ENCODE data around the gene SSRP1. TPM values are rescaled to one million over a fixed set of nuclear protein-coding genes. Genes with fewer than 3 reads are reported as not detected.

The SSRP1 gene
- total and polyA plus RNA-seq, 3 experiments from 2014 or later: 44.5 to 314 (median 308) TPM

DNA sequence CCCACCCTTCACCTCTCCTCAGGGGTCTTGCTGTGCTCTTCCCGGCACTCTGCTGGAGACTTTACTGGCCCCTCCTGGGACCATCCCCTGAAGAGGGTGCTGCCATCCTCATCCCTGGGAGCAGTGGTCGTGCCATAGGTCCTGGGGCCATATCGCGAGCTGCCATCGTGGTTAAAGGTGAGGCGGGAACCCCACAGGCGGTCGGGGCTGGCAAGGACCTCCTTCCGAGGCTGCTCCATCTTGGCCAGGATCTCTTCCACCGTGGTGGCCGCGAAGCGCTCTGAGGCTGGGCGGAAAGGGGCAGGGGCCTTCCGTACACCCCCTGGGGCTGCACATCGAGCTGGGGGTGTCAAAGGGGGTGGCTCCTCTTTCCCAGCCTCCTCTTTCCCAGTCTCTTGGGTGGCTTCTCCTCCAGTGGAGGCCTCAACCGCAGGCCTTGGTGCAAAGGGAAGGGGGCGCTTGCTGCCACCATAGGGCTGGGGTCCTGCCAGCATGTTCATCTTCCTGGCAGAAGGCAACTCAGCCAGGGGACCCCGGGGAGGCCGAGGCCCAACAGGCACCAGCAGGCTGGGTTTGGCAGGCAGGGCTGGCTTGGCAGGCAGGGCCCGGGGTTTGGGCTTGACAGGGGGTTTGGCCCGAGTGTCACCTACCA lies 15.5 kb downstream of the SSRP1 start:
- peaks cover 15 to 29% (median 19%) of the 10 kb centered on the region in 3 donors for H3K4me1 Mint-ChIP-seq
- no peak overlapping the region for H3K27ac Mint-ChIP-seq
- DNase-seq: no peak
- no peak overlapping the region for H3K4me3 ChIP-seq (ENCODE audit: low read length)
- H3K36me3 ChIP-seq (ENCODE audit: insufficient read depth, low read length): peaks cover 10% of the 10 kb centered on the region
- H3K27me3 ChIP-seq (ENCODE audit: insufficient read depth, low read length, poor library complexity, severe bottlenecking): no peaks in the 10 kb centered on the region
- H3K9me3 Mint-ChIP-seq: no peaks in the 10 kb centered on the region
- no peak overlapping the region for H3K27ac ChIP-seq (ENCODE audit: low read depth, low read length)
- H3K4me1 ChIP-seq (ENCODE audit: insufficient read depth, low read length): peaks cover 6% of the 10 kb centered on the region
- no peaks in the 10 kb centered on the region for H3K9me3 ChIP-seq (ENCODE audit: low read length)
- H3K4me3 Mint-ChIP-seq: no peak overlapping the region
- peaks cover 0 to 2% of the 10 kb centered on the region in 2 donors for H3K27me3 Mint-ChIP-seq
- H3K36me3 Mint-ChIP-seq: peaks cover 0 to 7% (median 1%) of the 10 kb centered on the region in 3 donors
- ChIA-PET CTCF (no interaction called here), POLR2A (no interaction called here)

DNA sequence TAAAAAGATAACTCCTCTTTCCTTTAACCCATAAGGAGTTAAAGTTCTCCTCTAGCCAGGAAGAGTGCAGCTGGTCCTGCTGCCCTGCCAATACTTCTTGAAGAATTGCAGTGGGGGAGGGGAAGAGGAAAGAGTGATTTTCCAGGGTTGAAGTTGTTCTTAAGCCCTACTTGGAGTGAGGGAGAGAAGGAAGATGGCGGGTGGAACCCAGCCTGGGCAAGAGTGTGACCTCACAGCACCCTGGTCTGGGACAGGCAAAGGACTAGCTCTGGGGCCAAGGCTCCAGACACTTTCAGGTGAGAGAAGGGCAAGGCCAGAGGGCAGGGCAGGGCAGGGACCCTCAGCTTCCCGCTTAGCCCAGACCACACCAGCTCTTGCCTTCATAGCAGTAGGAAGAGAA lies 17.5 kb downstream of the SSRP1 start:
- Histone ChIP-seq H3K9me3 (ENCODE audit: low read length) (no peaks in the 10 kb centered on the region), H3K4me3 (ENCODE audit: low read length) (no peak overlapping the region), H3K36me3 (ENCODE audit: insufficient read depth, low read length) (peaks cover 10% of the 10 kb centered on the region), H3K4me1 (ENCODE audit: insufficient read depth, low read length) (no peaks in the 10 kb centered on the region), H3K27me3 (ENCODE audit: insufficient read depth, low read length, poor library complexity, severe bottlenecking) (no peaks in the 10 kb centered on the region), H3K27ac (ENCODE audit: low read depth, low read length) (no peak overlapping the region)
- H3K9me3 Mint-ChIP-seq: no peaks in the 10 kb centered on the region
- H3K36me3 Mint-ChIP-seq: peaks cover 0 to 10% (median 2%) of the 10 kb centered on the region in 3 donors
- POLR2A ChIA-PET: no interaction called here
- no peak for DNase-seq
- H3K27ac Mint-ChIP-seq: no peak overlapping the region
- CTCF ChIA-PET: interaction anchor here (1.3 kb wide), 1 partner anchor 12 kb away, joined by 4 read pairs; no protein-coding TSS in a partner anchor
- H3K4me1 Mint-ChIP-seq: peaks cover 11 to 16% (median 11%) of the 10 kb centered on the region in 3 donors
- H3K4me3 Mint-ChIP-seq: no peak overlapping the region
- peaks cover 0 to 2% of the 10 kb centered on the region in 2 donors for H3K27me3 Mint-ChIP-seq

DNA sequence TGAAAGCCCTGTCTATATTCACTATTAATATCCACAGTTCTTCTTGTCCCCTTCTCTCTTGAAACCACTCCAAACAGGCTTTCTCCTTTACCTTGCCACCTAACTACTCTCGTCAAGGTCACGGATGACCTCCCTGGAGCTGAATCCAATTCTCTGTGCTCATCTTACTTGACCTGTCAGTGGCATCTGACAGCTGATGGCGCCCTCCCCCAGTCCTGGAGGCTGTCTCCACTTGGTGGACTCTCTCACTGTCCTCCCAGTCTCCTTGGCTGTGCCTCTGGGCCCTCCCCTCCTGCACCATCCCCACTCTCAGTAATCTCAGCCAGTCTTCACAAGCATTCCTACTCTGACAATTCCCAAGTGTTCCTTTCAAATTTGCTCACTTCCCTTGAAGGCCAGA lies 19.7 kb downstream of the SSRP1 start:
- H3K4me3 Mint-ChIP-seq: no peak overlapping the region
- no peaks in the 10 kb centered on the region for H3K9me3 Mint-ChIP-seq
- no peak for DNase-seq
- Histone ChIP-seq H3K27me3 (ENCODE audit: insufficient read depth, low read length, poor library complexity, severe bottlenecking) (no peaks in the 10 kb centered on the region), H3K9me3 (ENCODE audit: low read length) (no peaks in the 10 kb centered on the region), H3K4me1 (ENCODE audit: insufficient read depth, low read length) (peaks cover 8% of the 10 kb centered on the region), H3K4me3 (ENCODE audit: low read length) (no peak overlapping the region), H3K36me3 (ENCODE audit: insufficient read depth, low read length) (peaks cover 10% of the 10 kb centered on the region), H3K27ac (ENCODE audit: low read depth, low read length) (no peak overlapping the region)
- no peak overlapping the region for H3K27ac Mint-ChIP-seq
- H3K36me3 Mint-ChIP-seq: peaks cover 0 to 12% (median 4%) of the 10 kb centered on the region in 3 donors
- H3K27me3 Mint-ChIP-seq: peaks cover 0 to under 1% of the 10 kb centered on the region in 2 donors
- ChIA-PET POLR2A (no interaction called here), CTCF (no interaction called here)
- peaks cover 10 to 12% (median 11%) of the 10 kb centered on the region in 3 donors for H3K4me1 Mint-ChIP-seq

DNA sequence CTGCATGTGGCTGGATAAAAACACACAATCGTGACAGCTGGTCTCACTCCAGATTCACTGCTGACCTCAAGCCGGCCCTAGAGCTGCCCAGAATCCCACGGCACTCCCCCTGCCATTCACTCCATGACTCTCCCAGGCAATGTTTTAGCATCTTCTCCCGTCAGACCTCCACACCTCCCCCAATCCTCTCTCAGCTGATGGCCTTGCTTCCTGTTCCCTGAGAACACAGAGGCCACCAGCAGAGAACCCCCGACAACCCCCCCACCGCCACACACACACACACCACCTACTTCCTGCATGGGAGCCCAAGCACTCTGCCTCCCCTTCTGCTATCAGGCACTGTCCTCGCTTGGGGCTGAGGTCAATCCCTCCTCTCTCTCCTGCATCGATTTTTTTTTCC lies 20.2 kb downstream of the SSRP1 start:
- no peak overlapping the region for H3K27ac Mint-ChIP-seq
- H3K4me1 Mint-ChIP-seq: peaks cover 10 to 17% (median 11%) of the 10 kb centered on the region in 3 donors
- no peaks in the 10 kb centered on the region for H3K27me3 Mint-ChIP-seq
- POLR2A ChIA-PET: no interaction called here
- peaks cover 8% of the 10 kb centered on the region for H3K4me1 ChIP-seq (ENCODE audit: insufficient read depth, low read length)
- H3K27me3 ChIP-seq (ENCODE audit: insufficient read depth, low read length, poor library complexity, severe bottlenecking): no peaks in the 10 kb centered on the region
- H3K36me3 ChIP-seq (ENCODE audit: insufficient read depth, low read length): peaks cover 10% of the 10 kb centered on the region
- H3K9me3 Mint-ChIP-seq: no peaks in the 10 kb centered on the region
- no peak overlapping the region for H3K4me3 Mint-ChIP-seq
- H3K4me3 ChIP-seq (ENCODE audit: low read length): no peak overlapping the region
- H3K27ac ChIP-seq (ENCODE audit: low read depth, low read length): no peak overlapping the region
- CTCF ChIA-PET: no interaction called here
- peaks cover 0 to 12% (median 4%) of the 10 kb centered on the region in 3 donors for H3K36me3 Mint-ChIP-seq
- no peaks in the 10 kb centered on the region for H3K9me3 ChIP-seq (ENCODE audit: low read length)
- no peak for DNase-seq

DNA sequence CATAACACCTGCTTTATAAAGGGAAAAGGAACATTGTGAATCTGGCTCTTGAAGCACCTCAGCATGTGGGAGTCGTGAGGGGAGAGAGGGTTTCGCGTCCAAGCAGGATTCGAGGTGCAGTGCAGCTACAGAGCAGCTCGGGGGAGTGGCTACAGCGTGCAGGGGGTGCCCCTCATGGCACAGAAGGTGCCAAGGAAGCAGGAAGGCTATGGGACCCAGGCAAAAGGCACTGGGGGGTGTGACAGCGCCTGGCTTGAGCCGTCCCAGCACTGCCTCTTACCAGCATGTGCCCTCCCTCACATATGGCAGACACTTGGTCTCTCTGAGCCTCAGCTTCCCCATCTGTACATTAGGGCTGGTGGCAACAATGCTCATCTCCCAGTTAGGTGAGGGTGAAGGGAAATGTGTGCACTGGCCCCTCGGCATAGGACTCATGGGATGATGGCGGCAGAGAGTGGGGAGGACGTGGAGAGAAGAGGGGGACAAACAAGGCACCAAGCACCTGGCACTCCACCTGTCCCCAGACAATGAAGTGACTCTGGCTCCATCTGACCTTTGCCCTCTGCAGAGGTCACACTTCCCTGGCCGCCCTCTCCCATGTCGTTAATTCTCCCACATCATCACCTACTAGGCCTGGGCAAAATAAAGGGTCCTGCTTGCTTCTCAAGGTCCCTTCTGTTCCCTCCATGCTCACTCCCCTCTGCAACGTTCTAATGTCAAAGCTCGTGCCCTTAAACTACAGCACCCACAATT lies 21.3 kb downstream of the SSRP1 start:
- H3K4me3 Mint-ChIP-seq: no peak overlapping the region
- H3K4me1 ChIP-seq (ENCODE audit: insufficient read depth, low read length): peaks cover 8% of the 10 kb centered on the region
- H3K4me1 Mint-ChIP-seq: peaks cover 10 to 17% (median 11%) of the 10 kb centered on the region in 3 donors
- no peak for DNase-seq
- H3K9me3 Mint-ChIP-seq: no peaks in the 10 kb centered on the region
- no peaks in the 10 kb centered on the region for H3K27me3 ChIP-seq (ENCODE audit: insufficient read depth, low read length, poor library complexity, severe bottlenecking)
- H3K36me3 Mint-ChIP-seq: peaks cover 0 to 12% (median 4%) of the 10 kb centered on the region in 3 donors
- ChIA-PET POLR2A (no interaction called here), CTCF (no interaction called here)
- no peaks in the 10 kb centered on the region for H3K9me3 ChIP-seq (ENCODE audit: low read length)
- peaks cover 10% of the 10 kb centered on the region for H3K36me3 ChIP-seq (ENCODE audit: insufficient read depth, low read length)
- H3K27me3 Mint-ChIP-seq: no peaks in the 10 kb centered on the region
- H3K27ac ChIP-seq (ENCODE audit: low read depth, low read length): no peak overlapping the region
- H3K4me3 ChIP-seq (ENCODE audit: low read length): no peak overlapping the region
- H3K27ac Mint-ChIP-seq: no peak overlapping the region

DNA sequence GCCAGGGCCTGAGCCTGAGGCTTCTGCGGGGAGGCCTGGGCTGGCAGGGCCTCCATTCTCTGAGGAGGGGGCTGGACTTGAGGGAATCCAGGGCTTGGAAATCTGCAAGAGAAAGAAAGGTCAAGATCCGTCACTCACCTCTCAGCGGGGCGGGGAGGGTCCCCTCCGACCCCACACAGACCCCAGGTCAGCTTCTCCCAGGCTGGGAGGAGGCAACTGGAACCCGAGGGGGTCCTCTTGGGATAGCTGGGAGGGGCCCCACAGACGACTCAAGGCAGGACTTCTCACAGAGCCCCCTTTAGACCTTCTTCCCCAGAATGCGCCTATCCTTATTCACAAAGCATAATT lies 21.9 kb downstream of the SSRP1 start:
- ChIA-PET POLR2A (no interaction called here), CTCF (no interaction called here)
- Histone ChIP-seq H3K4me1 (ENCODE audit: insufficient read depth, low read length) (peaks cover 8% of the 10 kb centered on the region), H3K27me3 (ENCODE audit: insufficient read depth, low read length, poor library complexity, severe bottlenecking) (no peaks in the 10 kb centered on the region), H3K4me3 (ENCODE audit: low read length) (no peak overlapping the region), H3K27ac (ENCODE audit: low read depth, low read length) (no peak overlapping the region), H3K36me3 (ENCODE audit: insufficient read depth, low read length) (peaks cover 10% of the 10 kb centered on the region), H3K9me3 (ENCODE audit: low read length) (no peaks in the 10 kb centered on the region)
- H3K4me1 Mint-ChIP-seq: peaks cover 8 to 17% (median 11%) of the 10 kb centered on the region in 3 donors
- no peak overlapping the region for H3K27ac Mint-ChIP-seq
- no peak for DNase-seq
- H3K9me3 Mint-ChIP-seq: no peaks in the 10 kb centered on the region
- H3K36me3 Mint-ChIP-seq: peaks cover 0 to 10% (median 4%) of the 10 kb centered on the region in 3 donors
- no peaks in the 10 kb centered on the region for H3K27me3 Mint-ChIP-seq
- H3K4me3 Mint-ChIP-seq: no peak overlapping the region

DNA sequence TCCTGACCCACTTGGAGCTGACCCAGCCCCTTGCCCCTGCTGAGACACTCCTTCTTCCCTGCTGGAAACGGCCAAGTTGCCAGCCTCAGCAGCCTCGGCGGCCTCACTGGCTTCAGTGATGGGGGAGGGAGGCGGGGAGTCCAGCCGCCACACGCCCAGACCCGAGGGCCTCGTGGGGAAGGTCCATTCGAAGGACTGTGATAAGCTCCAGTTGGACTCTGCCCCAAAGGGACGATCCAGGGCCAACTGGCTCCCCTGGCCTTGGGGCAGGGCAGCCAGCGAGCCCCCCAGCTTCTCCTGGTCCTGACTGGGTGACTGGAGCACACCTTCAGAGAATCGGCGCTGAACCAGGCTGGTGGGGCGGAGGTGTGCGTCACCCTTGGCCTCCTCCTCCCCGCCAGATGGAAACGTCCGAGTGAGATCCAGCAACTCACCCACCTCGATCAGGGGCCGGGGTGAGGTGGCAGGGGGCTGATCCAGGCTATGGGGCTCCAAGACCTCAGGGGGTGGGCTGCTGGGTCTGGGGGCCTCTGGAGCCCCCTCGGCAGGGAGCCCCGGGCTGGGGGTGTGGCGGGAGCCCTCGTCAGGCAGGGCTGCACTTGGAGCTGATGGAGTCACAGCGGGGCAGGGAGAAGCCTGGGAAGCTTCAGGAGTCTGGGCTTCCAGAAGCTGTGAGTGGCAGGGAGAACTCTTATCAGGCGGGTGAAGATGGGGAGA lies 22.5 kb downstream of the SSRP1 start:
- H3K36me3 Mint-ChIP-seq: peaks cover 0 to 10% (median 4%) of the 10 kb centered on the region in 3 donors
- no peaks in the 10 kb centered on the region for H3K9me3 Mint-ChIP-seq
- peaks cover 10% of the 10 kb centered on the region for H3K36me3 ChIP-seq (ENCODE audit: insufficient read depth, low read length)
- ChIA-PET CTCF (no interaction called here), POLR2A (no interaction called here)
- H3K27ac ChIP-seq (ENCODE audit: low read depth, low read length): no peak overlapping the region
- peak overlapping the region in 1 of 7 donors; percentile 65 for H3K4me3 Mint-ChIP-seq
- H3K9me3 ChIP-seq (ENCODE audit: low read length): no peaks in the 10 kb centered on the region
- no peak overlapping the region for H3K27ac Mint-ChIP-seq
- DNase-seq: no peak
- H3K4me3 ChIP-seq (ENCODE audit: low read length): no peak overlapping the region
- no peaks in the 10 kb centered on the region for H3K27me3 ChIP-seq (ENCODE audit: insufficient read depth, low read length, poor library complexity, severe bottlenecking)
- peaks cover 8 to 17% (median 11%) of the 10 kb centered on the region in 3 donors for H3K4me1 Mint-ChIP-seq
- peaks cover 8% of the 10 kb centered on the region for H3K4me1 ChIP-seq (ENCODE audit: insufficient read depth, low read length)
- H3K27me3 Mint-ChIP-seq: no peaks in the 10 kb centered on the region

DNA sequence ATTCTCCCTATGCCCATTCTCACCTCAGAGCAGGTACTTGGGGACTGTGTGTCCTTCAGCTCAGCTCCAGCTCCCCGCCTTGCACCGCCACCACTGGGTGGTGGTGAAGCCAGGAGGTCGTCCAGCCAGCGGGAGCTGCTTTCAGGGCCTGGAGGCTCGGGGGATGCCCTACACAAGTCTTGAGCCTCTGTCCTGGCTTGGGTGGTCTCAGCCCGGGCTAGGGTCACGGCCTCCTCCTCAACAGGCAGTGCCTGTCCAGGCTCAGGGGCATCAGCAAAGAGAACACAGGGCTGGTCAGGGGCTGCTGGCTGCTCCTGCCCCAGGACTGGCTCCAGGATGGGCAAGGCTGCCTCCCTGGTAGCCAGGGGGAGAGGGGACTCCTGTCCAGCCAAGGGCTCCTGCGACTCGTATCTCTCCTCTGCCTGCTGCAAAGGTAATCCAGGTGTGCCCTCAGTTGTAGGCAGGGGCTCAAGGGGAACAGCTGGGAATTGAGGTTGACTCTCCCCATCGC lies 23.1 kb downstream of the SSRP1 start:
- Mint-ChIP-seq H3K9me3 (no peaks in the 10 kb centered on the region), H3K4me1 (peaks cover 8 to 17% (median 11%) of the 10 kb centered on the region in 3 donors), H3K4me3 (peak overlapping the region in 4 of 7 donors; percentile 35 to 65 (median 48)), H3K36me3 (peaks cover 0 to 10% (median 4%) of the 10 kb centered on the region in 3 donors), H3K27ac (peak overlapping the region in 2 of 8 donors; percentile 23 to 50), H3K27me3 (no peaks in the 10 kb centered on the region)
- H3K4me3 ChIP-seq (ENCODE audit: low read length): no peak overlapping the region
- no peak for DNase-seq
- H3K27me3 ChIP-seq (ENCODE audit: insufficient read depth, low read length, poor library complexity, severe bottlenecking): no peaks in the 10 kb centered on the region
- peaks cover 8% of the 10 kb centered on the region for H3K4me1 ChIP-seq (ENCODE audit: insufficient read depth, low read length)
- no peak overlapping the region for H3K27ac ChIP-seq (ENCODE audit: low read depth, low read length)
- ChIA-PET POLR2A (no interaction called here), CTCF (no interaction called here)
- H3K9me3 ChIP-seq (ENCODE audit: low read length): no peaks in the 10 kb centered on the region
- peaks cover 8% of the 10 kb centered on the region for H3K36me3 ChIP-seq (ENCODE audit: insufficient read depth, low read length)
